Colonic mucosa (tissue), 4 donors: ENCODE data around the gene TRIM29. TPM values are rescaled to one million over a fixed set of nuclear protein-coding genes. Genes with fewer than 3 reads are reported as not detected.
"Not testable (repeated sequence)": the region's sequence is repeated elsewhere in the genome, so short reads cannot be mapped to it uniquely, and the experiment has no call there.

ENCODE experiments used
- DNase-seq: peaks from one replicate; pipeline ENCODE4 v3.0.0-alpha.2; 2020
- H3K27ac ChIP-seq: fragments of 200-600 bp; one replicate; pipeline ENCODE4 v1.8.0; 2021
- H3K27me3 ChIP-seq: fragments of 200-600 bp; one replicate; pipeline ENCODE4 v1.8.0; 2021
- H3K36me3 ChIP-seq: fragments of 200-600 bp; one replicate; pipeline ENCODE4 v1.8.0; 2021
- H3K4me1 ChIP-seq: fragments of 200-600 bp; one replicate; pipeline ENCODE4 v1.8.0; 2021; ENCODE audit warnings: mild to moderate bottlenecking
- H3K4me3 ChIP-seq: fragments of 200-600 bp; one replicate; pipeline ENCODE4 v1.8.0; 2021
- H3K9ac ChIP-seq, 2 donors: one replicate each; pipeline ENCODE4 v1.7.0; 2013; ENCODE audit warnings: control low read depth in 2 of 2, low read depth in 2 of 2, low read length in 2 of 2
- H3K9me3 ChIP-seq: fragments of 200-600 bp; one replicate; pipeline ENCODE4 v1.8.0; 2021
- intact Hi-C: fragments of 100-400 bp; cut with DNase I; formaldehyde crosslinking; loops from one replicate; pipeline ENCODE4 v1.14.1; 2022
- total RNA-seq, 2 donors: library from RNA; stranded (reverse); fragmentation: NEBNext Ultra II Directional in 1 of 2; extraction: Animal tissue kit (Norgen Biotek cat#: 25700) in 1 of 2; gene quantifications; one replicate each; pipeline ENCODE4 v1.2.1, GENCODE V29; 2021
- TF ChIP-seq, protein P1 (sequence below): fragments of 200-600 bp; IDR thresholded peaks from one replicate; pipeline ENCODE4 v1.8.0; 2022; ENCODE audit warnings: antibody characterized with exemption, mild to moderate bottlenecking
- donor health status: healthy.
- donor health status: DM: no; HTN: no; CAD: no.
- donor health status: DM: no; HTN: no; CAD: no.

The TRIM29 gene
- total RNA-seq, 2 donors from 2014 or later = 3.4 to 4.0 TPM

DNA sequence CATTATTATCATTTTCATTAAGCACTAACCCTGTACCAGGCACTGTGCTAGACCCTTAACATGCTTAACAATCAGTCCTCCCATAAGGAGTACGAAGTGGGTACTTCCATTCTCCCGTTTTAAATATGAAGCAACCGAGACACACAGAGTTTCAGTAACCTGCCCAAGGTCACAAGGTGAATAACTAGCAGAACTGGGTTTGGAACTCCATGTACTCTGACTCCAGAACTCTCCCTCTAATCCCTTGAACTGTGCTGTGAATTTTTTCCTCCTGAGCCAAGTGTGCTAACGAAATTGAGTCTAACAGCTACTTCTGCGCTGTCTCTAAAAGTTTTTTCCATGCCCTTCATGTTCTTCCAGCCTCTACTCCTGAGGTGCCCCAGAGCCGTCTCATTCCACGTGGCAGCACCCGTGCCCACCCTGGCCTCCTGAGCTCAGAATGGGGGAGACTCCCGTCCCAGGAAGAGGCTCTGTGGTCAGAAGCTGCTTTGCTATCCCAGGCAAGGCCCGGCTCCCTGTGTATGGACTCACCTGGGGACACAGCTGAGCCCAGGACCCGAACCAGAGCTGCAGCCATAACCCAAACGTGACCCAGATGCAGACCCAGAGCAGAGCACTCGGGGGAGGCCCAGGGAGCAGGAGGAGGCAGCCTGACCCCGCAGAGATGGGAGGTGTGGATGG is 8.6 kb upstream of the TRIM29 start:
- H3K9ac ChIP-seq = no peak overlapping the region
- no peaks in the 10 kb centered on the region for H3K4me1 ChIP-seq
- no peak overlapping the region for H3K27ac ChIP-seq
- no peak overlapping the region for H3K4me3 ChIP-seq
- intact Hi-C loops = no loop called here
- peaks cover 5% of the 10 kb centered on the region for H3K27me3 ChIP-seq
- no peak for DNase-seq
- TF ChIP-seq, protein P1, sequence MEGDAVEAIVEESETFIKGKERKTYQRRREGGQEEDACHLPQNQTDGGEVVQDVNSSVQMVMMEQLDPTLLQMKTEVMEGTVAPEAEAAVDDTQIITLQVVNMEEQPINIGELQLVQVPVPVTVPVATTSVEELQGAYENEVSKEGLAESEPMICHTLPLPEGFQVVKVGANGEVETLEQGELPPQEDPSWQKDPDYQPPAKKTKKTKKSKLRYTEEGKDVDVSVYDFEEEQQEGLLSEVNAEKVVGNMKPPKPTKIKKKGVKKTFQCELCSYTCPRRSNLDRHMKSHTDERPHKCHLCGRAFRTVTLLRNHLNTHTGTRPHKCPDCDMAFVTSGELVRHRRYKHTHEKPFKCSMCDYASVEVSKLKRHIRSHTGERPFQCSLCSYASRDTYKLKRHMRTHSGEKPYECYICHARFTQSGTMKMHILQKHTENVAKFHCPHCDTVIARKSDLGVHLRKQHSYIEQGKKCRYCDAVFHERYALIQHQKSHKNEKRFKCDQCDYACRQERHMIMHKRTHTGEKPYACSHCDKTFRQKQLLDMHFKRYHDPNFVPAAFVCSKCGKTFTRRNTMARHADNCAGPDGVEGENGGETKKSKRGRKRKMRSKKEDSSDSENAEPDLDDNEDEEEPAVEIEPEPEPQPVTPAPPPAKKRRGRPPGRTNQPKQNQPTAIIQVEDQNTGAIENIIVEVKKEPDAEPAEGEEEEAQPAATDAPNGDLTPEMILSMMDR = no peak
- no peaks in the 10 kb centered on the region for H3K9me3 ChIP-seq
- no peaks in the 10 kb centered on the region for H3K36me3 ChIP-seq

DNA sequence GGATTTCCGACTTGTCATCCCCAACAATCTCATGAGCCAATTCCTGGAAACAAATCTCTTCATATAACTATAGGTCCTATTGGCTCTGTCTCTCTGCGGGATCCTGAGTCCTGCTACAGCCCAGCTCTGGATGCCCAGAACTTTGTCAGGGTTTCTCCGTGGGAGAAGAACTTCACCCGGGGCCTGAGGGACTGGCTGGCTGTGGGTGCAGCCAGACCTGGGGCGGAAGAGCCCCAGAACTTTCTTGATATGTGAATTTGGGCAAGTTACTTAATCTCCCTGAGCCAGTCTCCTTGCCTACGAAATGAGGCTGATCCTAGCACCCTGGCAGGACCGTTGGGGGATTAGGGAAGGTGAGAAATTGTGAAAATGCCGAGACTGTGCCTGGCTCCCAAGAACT is 6.6 kb upstream of the TRIM29 start:
- Histone ChIP-seq H3K36me3 (no peaks in the 10 kb centered on the region), H3K27ac (no peak overlapping the region), H3K9ac (no peak overlapping the region), H3K9me3 (no peaks in the 10 kb centered on the region), H3K27me3 (peaks cover 5% of the 10 kb centered on the region), H3K4me3 (no peak overlapping the region), H3K4me1 (no peaks in the 10 kb centered on the region)
- TF ChIP-seq, protein P1 = no peak
- intact Hi-C loops = no loop called here
- no peak for DNase-seq

DNA sequence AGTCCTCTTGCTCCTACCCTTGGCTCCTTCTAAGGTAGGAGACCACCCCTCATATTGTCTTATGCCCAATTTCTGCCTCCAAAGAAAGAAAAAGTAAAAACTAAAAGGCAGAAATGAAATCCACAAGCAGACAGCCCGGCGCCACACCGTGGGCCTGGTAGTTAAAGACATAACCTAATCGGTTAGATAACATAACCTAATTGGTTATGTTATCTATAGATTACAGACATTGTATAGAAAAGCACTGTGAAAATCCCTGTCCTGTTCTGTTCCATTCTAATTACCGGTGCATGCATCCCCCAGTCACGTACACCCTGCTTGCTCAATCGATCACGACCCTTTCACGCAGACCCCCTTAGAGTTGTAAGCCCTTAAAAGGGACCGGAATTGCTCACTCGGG is 5.6 kb upstream of the TRIM29 start:
- H3K9ac ChIP-seq, H3K27me3 ChIP-seq, intact Hi-C loops, H3K4me1 ChIP-seq, H3K27ac ChIP-seq, DNase-seq, H3K4me3 ChIP-seq, H3K9me3 ChIP-seq, H3K36me3 ChIP-seq: not testable (repeated sequence)

DNA sequence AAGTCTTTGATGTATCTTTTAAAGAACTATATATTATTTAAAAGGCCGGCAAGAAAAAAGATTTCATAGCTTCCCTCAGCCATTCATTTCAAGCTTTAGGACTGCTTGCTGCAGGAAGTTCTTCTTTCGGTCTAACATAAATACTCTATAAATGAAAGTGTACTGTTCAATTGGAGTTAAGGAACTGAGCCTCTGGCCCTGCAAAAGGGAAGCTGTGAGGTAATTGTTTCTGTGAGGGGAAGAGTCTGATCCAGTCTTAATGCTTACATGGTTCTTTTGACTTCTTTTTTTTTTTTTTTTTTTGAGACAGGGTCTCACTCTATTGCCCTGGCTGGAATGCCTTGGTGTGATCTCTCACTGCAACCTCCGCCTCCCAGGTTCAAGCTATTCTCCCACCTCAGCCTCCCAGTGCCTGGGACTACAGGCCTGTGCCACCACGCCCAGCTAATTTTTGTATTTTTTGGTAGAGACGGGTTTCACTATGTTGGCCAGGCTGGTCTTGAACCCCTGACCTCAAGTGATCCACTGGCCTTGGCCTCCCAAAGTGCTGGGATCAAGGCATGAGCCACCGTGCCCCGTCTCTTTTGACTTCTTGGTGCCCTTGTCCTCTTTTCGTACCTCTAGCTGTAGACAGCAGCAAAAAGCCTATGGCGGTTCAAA is 4.7 kb upstream of the TRIM29 start:
- no peaks in the 10 kb centered on the region for H3K9me3 ChIP-seq
- H3K9ac ChIP-seq = no peak overlapping the region
- no peak overlapping the region for H3K27ac ChIP-seq
- no peak overlapping the region for H3K4me3 ChIP-seq
- intact Hi-C loops = no loop called here
- TF ChIP-seq, protein P1 = no peak
- peaks cover 2% of the 10 kb centered on the region for H3K27me3 ChIP-seq
- DNase-seq = no peak
- no peaks in the 10 kb centered on the region for H3K4me1 ChIP-seq
- H3K36me3 ChIP-seq = no peaks in the 10 kb centered on the region

DNA sequence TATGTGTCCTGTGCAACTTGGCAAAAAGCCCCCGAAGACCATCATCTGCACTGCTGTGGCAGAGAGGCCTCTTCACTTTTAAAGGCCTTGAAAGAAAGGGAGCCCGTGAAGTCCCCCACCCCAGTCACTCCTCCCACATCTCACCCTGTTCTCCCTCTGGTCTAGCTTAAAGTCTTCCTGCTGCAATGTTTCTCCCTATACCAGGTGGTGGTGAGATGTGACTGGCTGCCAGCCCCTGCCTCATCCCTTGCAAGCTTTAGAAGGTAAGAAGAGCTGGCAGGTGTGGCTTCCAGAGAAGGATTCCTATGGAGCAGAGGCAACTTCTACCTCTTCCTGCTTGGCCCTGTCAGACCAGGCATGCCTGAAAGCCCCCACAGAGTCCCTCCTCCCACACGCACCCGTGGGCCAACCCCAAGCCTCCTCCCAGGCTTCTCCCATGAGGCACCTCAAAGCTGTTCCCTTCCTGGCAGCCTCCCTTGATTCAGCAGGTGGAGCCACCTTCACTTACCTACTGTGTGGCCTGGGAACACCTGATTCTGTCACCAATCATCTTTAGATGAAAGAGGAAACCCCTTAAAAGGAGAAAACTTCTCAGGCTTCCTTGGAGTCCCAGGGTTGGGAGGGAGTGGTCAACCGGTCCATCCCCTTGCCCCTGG is 4.0 kb upstream of the TRIM29 start:
- no peaks in the 10 kb centered on the region for H3K9me3 ChIP-seq
- no peak overlapping the region for H3K4me3 ChIP-seq
- H3K9ac ChIP-seq = no peak overlapping the region
- H3K27ac ChIP-seq = no peak overlapping the region
- H3K27me3 ChIP-seq = no peaks in the 10 kb centered on the region
- no peaks in the 10 kb centered on the region for H3K4me1 ChIP-seq
- intact Hi-C loops = no loop called here
- H3K36me3 ChIP-seq = no peaks in the 10 kb centered on the region
- no peak for DNase-seq
- TF ChIP-seq, protein P1 = no peak
